GM10266 (cell line): ENCODE data around the gene AGK.

Source experiments
- DNase-seq: peaks from one replicate; pipeline ENCODE4 v3.0.0; 2012; ENCODE audit errors: extremely low spot score
- TF ChIP-seq, protein P1 (sequence below): IDR thresholded peaks from 2 replicates; pipeline ENCODE4 v1.5.1; 2012; ENCODE audit warnings: mild to moderate bottlenecking, low read depth; ENCODE audit not compliant: control insufficient read depth, insufficient read depth; ENCODE audit errors: missing control alignments

AGK gene

DNA sequence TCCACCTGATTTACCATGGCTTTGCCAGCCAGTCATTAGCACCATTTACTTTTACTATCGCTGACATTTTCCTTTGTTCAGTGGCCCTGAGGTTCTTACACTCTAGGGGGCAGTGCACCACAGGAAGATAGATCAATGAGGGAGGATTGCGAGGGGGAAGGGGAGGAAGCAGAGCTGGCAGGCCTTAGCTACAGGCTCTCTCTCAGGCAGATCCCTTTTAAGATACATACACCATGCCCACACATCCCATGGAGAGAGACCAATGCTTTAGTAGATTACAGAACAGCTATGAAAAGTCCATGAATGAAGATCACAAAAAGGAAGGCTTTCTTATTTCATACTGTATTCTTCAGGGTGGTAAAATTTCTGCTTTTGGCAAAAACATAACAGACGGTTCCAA, 103.3 kb downstream of the AGK start:
- peak; percentile 68 for DNase-seq
- TF ChIP-seq, protein P1, sequence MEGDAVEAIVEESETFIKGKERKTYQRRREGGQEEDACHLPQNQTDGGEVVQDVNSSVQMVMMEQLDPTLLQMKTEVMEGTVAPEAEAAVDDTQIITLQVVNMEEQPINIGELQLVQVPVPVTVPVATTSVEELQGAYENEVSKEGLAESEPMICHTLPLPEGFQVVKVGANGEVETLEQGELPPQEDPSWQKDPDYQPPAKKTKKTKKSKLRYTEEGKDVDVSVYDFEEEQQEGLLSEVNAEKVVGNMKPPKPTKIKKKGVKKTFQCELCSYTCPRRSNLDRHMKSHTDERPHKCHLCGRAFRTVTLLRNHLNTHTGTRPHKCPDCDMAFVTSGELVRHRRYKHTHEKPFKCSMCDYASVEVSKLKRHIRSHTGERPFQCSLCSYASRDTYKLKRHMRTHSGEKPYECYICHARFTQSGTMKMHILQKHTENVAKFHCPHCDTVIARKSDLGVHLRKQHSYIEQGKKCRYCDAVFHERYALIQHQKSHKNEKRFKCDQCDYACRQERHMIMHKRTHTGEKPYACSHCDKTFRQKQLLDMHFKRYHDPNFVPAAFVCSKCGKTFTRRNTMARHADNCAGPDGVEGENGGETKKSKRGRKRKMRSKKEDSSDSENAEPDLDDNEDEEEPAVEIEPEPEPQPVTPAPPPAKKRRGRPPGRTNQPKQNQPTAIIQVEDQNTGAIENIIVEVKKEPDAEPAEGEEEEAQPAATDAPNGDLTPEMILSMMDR: peak; percentile 81

DNA sequence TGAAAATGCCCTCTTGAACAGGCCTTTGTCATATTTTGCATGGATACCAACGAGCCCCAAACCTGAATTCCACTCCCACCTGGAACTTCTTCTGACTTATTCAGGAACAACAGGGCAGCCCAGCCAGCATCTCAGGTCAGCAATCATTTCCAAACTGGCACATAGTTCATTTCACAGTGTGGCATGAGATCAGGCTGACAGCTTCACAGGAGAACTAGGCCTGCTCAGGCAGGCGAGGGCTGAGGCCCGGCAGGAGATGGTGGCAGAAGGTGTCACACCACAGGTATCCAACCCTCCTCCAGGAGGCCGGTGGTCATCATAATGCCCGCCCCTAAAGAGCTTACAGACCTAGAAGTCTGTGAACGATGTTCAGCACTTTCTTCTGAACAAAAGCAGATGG, 108.3 kb downstream of the AGK start:
- TF ChIP-seq, protein P1: no peak
- no peak for DNase-seq

DNA sequence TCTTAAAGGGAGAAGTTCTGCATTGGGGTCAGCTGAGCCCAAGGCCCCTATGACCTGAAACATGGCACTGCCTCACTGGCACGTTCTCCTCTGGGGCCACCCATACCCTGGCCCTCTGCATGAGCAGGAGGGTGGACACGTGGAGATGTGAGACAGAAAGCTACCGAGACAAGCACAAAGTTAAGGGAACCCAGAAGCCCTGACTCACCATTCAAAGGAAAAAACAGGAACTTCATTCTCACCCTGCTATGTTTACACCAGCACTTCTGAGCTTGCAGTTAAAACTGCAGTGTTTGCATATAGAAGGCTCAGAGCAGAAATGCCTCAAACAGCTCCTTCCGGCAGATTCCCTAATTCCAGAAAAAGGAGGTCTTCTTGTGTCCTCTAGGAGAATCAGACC, 109.0 kb downstream of the AGK start:
- TF ChIP-seq, protein P1: no peak
- no peak for DNase-seq

DNA sequence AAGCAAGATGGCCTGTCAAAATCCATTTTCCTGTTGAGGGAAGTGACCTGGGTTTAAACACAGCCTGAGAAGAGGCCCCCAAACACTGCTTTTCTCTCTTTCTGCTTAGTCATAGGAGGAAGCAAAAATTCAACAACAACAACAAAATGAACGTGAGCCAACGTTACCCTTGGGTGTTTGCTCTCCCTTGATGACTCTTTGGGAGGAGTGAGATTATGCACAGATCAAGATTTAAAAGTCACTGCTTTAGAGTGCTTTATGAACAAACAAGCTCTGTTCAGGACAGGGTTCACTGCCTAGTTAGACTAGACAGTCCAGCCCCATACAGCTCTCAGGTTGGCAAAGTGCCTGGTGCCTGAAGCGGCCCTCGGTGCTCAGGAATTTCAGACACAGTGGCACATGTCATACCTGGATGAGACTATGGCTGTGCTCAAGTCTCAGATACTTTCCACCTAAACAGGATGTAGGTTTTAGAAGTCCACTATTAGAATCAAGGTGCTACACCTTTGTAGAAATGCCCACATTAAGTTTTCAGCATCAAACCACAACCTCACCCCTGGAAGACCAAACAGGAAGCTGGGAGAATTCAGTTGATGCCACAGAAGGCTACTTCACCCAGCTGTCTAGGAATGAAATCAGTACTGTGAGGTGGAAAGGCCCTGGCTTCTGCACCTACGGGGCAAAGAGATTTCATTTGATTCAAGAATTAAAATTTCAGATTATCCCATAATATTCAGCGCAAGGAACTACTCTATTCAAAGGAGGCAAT, 112.1 kb downstream of the AGK start:
- DNase-seq: no peak
- TF ChIP-seq, protein P1: no peak

DNA sequence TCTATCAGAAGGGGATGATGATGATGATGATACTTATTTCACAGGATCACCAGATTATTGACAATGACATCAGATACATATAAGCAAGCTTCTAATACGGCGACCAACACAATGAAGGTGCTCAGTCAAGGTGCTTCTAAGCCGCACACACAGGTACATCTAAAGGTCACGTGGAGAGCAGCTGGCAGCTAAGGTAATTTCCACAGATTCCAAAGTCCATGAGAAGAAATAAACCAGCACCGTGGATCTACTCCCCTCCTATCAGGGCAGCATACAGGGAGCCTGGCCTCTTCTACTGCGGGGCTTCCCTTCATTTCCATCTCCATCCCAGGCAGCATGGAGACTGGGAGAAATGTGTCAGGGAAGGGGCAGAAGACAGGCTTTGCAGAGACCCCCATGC, 113.2 kb downstream of the AGK start:
- DNase-seq: no peak
- TF ChIP-seq, protein P1: no peak

DNA sequence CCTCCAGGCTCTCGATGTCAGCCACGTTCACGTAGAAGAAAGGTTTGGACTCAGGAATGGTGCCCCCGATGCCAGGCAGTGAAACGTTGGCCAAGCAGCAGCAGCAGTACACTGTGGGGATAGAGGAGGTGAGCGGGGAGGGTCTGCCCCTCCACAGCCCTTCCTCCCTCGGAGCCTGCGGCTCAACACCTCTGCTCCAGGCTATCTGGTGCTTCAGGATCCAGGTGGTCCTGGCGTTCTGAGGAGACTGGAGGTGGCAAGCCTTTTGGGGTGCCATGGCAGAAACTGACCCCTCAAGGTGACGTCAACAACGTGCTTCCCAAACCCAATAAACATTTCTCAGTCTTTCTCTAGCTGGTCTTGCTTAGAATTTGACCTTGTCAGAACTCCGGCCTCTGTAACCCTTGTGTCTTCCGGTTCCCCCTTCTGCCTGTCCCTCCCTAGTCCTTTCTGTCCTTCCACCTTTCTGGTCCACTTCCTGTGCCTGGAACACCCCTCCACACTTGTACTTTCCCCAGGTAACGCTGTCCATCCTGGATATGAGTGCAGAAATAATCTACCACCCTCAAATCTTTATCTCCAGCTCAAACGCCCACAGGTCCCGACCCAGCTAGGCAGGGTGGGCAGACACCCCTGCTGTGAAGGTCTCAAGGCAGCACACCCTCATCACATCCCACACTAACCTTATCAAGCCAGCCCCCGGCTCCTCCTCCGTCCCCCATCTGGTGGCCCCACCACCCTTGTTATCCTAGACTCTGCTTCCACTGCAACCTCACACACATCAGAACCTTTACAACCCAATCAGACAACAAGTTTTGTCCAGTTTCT, 114.2 kb downstream of the AGK start:
- TF ChIP-seq, protein P1: no peak
- DNase-seq: no peak

DNA sequence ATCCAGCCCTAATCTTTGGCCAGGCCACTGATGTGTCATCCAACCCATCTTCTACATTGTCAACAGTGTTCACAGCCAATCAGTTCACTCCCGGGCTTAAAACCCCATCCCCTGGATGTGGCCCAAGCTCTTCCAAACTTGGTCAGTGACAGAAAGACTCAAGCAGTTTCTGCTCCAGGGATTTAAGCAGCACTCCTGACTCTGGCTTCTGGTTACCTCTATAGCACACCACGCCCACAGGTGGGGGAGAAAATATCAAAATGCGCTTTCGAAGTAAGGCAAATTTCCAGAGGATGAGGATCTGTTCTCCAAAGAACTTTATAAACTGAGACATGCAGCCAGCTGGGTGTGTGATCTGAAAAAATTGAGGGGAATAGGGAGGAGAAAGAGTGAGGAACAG, 114.9 kb downstream of the AGK start:
- DNase-seq: no peak
- TF ChIP-seq, protein P1: no peak
